Peyer's patch (tissue), 4 donors: ENCODE measurements around the gene KIR2DL4.
"Not testable (repeated sequence)": the region's sequence is repeated elsewhere in the genome, so short reads cannot be mapped to it uniquely, and the experiment has no call there.

Source experiments
- POLR2A ChIP-seq, 2 donors: fragments of 450-650 bp; IDR thresholded peaks; one replicate each; pipeline ENCODE4 v1.5.1; 2017; ENCODE audit warnings: antibody characterized with exemption in 2 of 2, mild to moderate bottlenecking in 2 of 2, moderate library complexity in 2 of 2
- TF ChIP-seq, protein P1 (sequence below), 6 experiments: fragments of 450-650 bp in 4 of 6; fragments of 200-600 bp in 2 of 6; sonication (generic) in 1 of 6; IDR thresholded peaks; one replicate each; pipeline ENCODE4 v1.5.1; 2017 to 2019; ENCODE audit warnings: antibody characterized with exemption in 6 of 6, mild to moderate bottlenecking in 3 of 6, moderate library complexity in 1 of 6

DNA sequence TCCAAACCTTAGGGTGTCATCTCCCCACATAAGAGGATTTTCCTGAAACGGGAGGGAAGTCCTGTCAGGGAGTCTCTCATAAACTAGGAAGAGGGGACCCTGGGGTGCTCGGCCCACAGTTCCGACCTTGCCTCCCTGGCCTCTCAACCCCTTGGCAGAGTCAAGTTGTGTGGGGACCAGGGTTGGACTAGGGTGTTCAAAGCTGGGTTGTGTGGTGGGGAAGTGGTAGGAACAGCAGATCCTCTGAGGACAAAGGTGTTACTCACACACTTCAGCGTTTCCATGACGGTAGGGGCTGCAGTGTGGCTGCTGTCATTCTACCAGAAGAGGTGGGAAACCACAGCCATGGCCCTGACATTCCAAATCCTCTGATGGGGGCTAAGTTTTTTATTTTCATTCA is 31.7 kb downstream of the KIR2DL4 start:
- TF ChIP-seq, protein P1, sequence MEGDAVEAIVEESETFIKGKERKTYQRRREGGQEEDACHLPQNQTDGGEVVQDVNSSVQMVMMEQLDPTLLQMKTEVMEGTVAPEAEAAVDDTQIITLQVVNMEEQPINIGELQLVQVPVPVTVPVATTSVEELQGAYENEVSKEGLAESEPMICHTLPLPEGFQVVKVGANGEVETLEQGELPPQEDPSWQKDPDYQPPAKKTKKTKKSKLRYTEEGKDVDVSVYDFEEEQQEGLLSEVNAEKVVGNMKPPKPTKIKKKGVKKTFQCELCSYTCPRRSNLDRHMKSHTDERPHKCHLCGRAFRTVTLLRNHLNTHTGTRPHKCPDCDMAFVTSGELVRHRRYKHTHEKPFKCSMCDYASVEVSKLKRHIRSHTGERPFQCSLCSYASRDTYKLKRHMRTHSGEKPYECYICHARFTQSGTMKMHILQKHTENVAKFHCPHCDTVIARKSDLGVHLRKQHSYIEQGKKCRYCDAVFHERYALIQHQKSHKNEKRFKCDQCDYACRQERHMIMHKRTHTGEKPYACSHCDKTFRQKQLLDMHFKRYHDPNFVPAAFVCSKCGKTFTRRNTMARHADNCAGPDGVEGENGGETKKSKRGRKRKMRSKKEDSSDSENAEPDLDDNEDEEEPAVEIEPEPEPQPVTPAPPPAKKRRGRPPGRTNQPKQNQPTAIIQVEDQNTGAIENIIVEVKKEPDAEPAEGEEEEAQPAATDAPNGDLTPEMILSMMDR (IDR thresholded peaks at IDR 0.05), result not testable (repeated sequence)
- TF ChIP-seq POLR2A (IDR thresholded peaks at IDR 0.05), result not testable (repeated sequence)
